Measurements from ENCODE around the gene ABCC5.
A peak's percentile ranks its signal among the peaks of the same experiment; 100 is the strongest.

The ABCC5 gene

GRCh38 chr3:183895774-183896173 lies 121.9 kb downstream of the ABCC5 start (continued):
- no peak for TF ChIP-seq SCRT1 (tag by site-specific recombination; IDR thresholded peaks at IDR 0.05; ENCODE audit: borderline replicate concordance)
- no peak for TF ChIP-seq ZNF10 (tag by site-specific recombination; IDR thresholded peaks at IDR 0.05)
- no peak for TF ChIP-seq ZFP37 (tag by site-specific recombination; IDR thresholded peaks at IDR 0.05)
- no peak for TF ChIP-seq TCF7L2 (IDR thresholded peaks at IDR 0.05; ENCODE audit: borderline replicate concordance, low read depth, low read length)
- no peak for TF ChIP-seq ZFHX2 (tag by site-specific recombination; conservative IDR thresholded peaks at IDR 0.05)
- no peak for TF ChIP-seq ZNF350 (tag by site-specific recombination; IDR thresholded peaks at IDR 0.05)
- no peak for TF ChIP-seq SALL2 (tag by site-specific recombination; IDR thresholded peaks at IDR 0.05; ENCODE audit: borderline replicate concordance)
- TF ChIP-seq ZNF362 (tag by site-specific recombination; IDR thresholded peaks at IDR 0.05): no peak

- TF ChIP-seq GLI2 (tag by site-specific recombination; IDR thresholded peaks at IDR 0.05; ENCODE audit: borderline replicate concordance, low read depth): no peak
- TF ChIP-seq, protein P1, sequence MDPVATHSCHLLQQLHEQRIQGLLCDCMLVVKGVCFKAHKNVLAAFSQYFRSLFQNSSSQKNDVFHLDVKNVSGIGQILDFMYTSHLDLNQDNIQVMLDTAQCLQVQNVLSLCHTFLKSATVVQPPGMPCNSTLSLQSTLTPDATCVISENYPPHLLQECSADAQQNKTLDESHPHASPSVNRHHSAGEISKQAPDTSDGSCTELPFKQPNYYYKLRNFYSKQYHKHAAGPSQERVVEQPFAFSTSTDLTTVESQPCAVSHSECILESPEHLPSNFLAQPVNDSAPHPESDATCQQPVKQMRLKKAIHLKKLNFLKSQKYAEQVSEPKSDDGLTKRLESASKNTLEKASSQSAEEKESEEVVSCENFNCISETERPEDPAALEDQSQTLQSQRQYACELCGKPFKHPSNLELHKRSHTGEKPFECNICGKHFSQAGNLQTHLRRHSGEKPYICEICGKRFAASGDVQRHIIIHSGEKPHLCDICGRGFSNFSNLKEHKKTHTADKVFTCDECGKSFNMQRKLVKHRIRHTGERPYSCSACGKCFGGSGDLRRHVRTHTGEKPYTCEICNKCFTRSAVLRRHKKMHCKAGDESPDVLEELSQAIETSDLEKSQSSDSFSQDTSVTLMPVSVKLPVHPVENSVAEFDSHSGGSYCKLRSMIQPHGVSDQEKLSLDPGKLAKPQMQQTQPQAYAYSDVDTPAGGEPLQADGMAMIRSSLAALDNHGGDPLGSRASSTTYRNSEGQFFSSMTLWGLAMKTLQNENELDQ (tag by site-specific recombination; IDR thresholded peaks at IDR 0.05; ENCODE audit: low read depth): no peak
- TF ChIP-seq ZBTB8A (tag by site-specific recombination; IDR thresholded peaks at IDR 0.05): 0 out of 2 replicates have a peak, but pooled peaks have one; percentile 12
- TF ChIP-seq ZNF148 (tag by site-specific recombination; IDR thresholded peaks at IDR 0.05; ENCODE audit: borderline replicate concordance): no peak
- TF ChIP-seq PRDM1 (tag by site-specific recombination; IDR thresholded peaks at IDR 0.05): no peak
- TF ChIP-seq HOXD13 (CRISPR knock-in tag; IDR thresholded peaks at IDR 0.05; ENCODE audit: borderline replicate concordance): no peak
- TF ChIP-seq ZNF654 (tag by site-specific recombination; IDR thresholded peaks at IDR 0.05; ENCODE audit: low read depth): peak; percentile 95
- TF ChIP-seq ZNF362 (tag by site-specific recombination; IDR thresholded peaks at IDR 0.05): peak; percentile 95
- 0 out of 2 replicates have a peak, but pooled peaks have one; percentile 20 for TF ChIP-seq CTCF (tag by site-specific recombination; IDR thresholded peaks at IDR 0.05)
- Histone ChIP-seq H3K36me3 (ENCODE audit: control insufficient read depth in 2 of 2, insufficient read depth in 1 of 2, low read length in 2 of 2) (no peaks in the 10 kb centered on the region), H3K9me3 (ENCODE audit: control insufficient read depth, insufficient read depth, low read depth, low read length) (no peaks in the 10 kb centered on the region), H3K27ac (ENCODE audit: extremely low read depth, low read depth, low read length) (no peak overlapping the region), H3K4me3 (ENCODE audit: low read depth, low read length) (no peak overlapping the region), H3K4me1 (ENCODE audit: control insufficient read depth, insufficient read depth, low read length) (no peaks in the 10 kb centered on the region)
- CTCF ChIA-PET: interaction anchor here (0.7 to 1.9 kb wide), 23 partner anchors 11 to 1291 kb away, joined by 3 to 15 read pairs (median 4); partner anchors contain the start of genes ABCC5, EEF1AKMT4, EIF2B5 and PARL
- POLR2A ChIA-PET: interaction anchor here (0.6 to 1.0 kb wide), 3 partner anchors 10 to 347 kb away, joined by 3 to 5 read pairs (median 3); no protein-coding TSS in a partner anchor
Observed at GRCh38 chr3:183895296-183895695, 122.4 kb downstream of the ABCC5 start.
